T-helper 22 cell (primary cell): ENCODE data around the gene POC1A.

Experiments
- DNase-seq: peaks from one replicate; pipeline ENCODE4 v3.0.0-alpha.2; 2020; ENCODE audit warnings: low read depth

POC1A gene

GRCh38 chr3:52150860-52151259 is 3.4 kb downstream of the POC1A start:
- no peak for DNase-seq

- DNase-seq, result no peak
These were observed 3.9 kb downstream of the POC1A start for GRCh38 chr3:52150357-52150756.

- DNase-seq, result no peak
These were observed 4.5 kb downstream of the POC1A start for GRCh38 chr3:52149726-52150125.

- DNase-seq, result no peak
These were observed 5.2 kb downstream of the POC1A start for GRCh38 chr3:52149021-52149420.

- DNase-seq, result no peak
These were observed 6.4 kb downstream of the POC1A start for GRCh38 chr3:52147804-52148203.

GRCh38 chr3:52146811-52147210 is 7.4 kb downstream of the POC1A start:
- DNase-seq, result no peak

GRCh38 chr3:52146189-52146588 is 8.0 kb downstream of the POC1A start:
- DNase-seq, result no peak

GRCh38 chr3:52145736-52146110 is 8.5 kb downstream of the POC1A start:
- DNase-seq, result no peak

- no peak for DNase-seq
These were observed 9.2 kb downstream of the POC1A start for GRCh38 chr3:52144796-52145735.

GRCh38 chr3:52144034-52144795 is 10.0 kb downstream of the POC1A start:
- peak; percentile 73 for DNase-seq

- DNase-seq, result no peak
These were observed 10.6 kb downstream of the POC1A start for GRCh38 chr3:52143616-52144015.

GRCh38 chr3:52143156-52143555 is 11.1 kb downstream of the POC1A start:
- DNase-seq, result no peak

GRCh38 chr3:52141751-52142150 is 12.5 kb downstream of the POC1A start:
- no peak for DNase-seq

- DNase-seq, result no peak
These were observed 13.5 kb downstream of the POC1A start for GRCh38 chr3:52140769-52141168.

GRCh38 chr3:52140000-52140399 is 14.2 kb downstream of the POC1A start:
- DNase-seq, result no peak

GRCh38 chr3:52137311-52137710 is 16.9 kb downstream of the POC1A start:
- no peak for DNase-seq

GRCh38 chr3:52136513-52136912 is 17.7 kb downstream of the POC1A start:
- no peak for DNase-seq

GRCh38 chr3:52135332-52135731 is 18.9 kb downstream of the POC1A start:
- no peak for DNase-seq

- no peak for DNase-seq
These were observed 19.5 kb downstream of the POC1A start for GRCh38 chr3:52134761-52135160.

- no peak for DNase-seq
These were observed 21.3 kb downstream of the POC1A start for GRCh38 chr3:52132930-52133329.

- DNase-seq, result no peak
These were observed 22.2 kb downstream of the POC1A start for GRCh38 chr3:52132041-52132440.

GRCh38 chr3:52130966-52131622 is 23.1 kb downstream of the POC1A start:
- no peak for DNase-seq
